GM12865 (cell line): ENCODE results near the gene COL8A1.
A peak's percentile ranks its signal among the peaks of the same experiment; 100 is the strongest.

Source experiments
- DNase-seq: peaks from one replicate; pipeline ENCODE4 v3.0.0; 2010; ENCODE audit warnings: low read depth
- H3K4me3 ChIP-seq: 2 replicates; pipeline ENCODE4 v1.5.1; 2011; ENCODE audit warnings: mild to moderate bottlenecking, low read depth, low read length, control low read depth
- CTCF ChIP-seq: IDR thresholded peaks from 2 replicates; pipeline ENCODE4 v1.5.1; 2011; ENCODE audit warnings: low read length, control low read depth, low read depth, inconsistent platforms; ENCODE audit not compliant: insufficient read depth; ENCODE audit errors: missing control alignments

Gene COL8A1

GRCh38 chr3:99776516-99777209, 138.3 kb downstream of the COL8A1 start:
- no peak for DNase-seq
- no peak overlapping the region for H3K4me3 ChIP-seq
- no peak for TF ChIP-seq CTCF

- H3K4me3 ChIP-seq: no peak overlapping the region
- no peak for TF ChIP-seq CTCF
- no peak for DNase-seq
These were observed 138.8 kb downstream of the COL8A1 start for GRCh38 chr3:99777210-99777549.

GRCh38 chr3:99777708-99778107, 139.3 kb downstream of the COL8A1 start:
- no peak for TF ChIP-seq CTCF
- DNase-seq: no peak

GRCh38 chr3:99780749-99781148, 142.4 kb downstream of the COL8A1 start:
- no peak for DNase-seq

More at GRCh38 chr3:99777708-99778107, 139.3 kb downstream of the COL8A1 start:
- H3K4me3 ChIP-seq: no peak overlapping the region

GRCh38 chr3:99781761-99782160, 143.4 kb downstream of the COL8A1 start:
- TF ChIP-seq CTCF: no peak
- H3K4me3 ChIP-seq: no peak overlapping the region
- no peak for DNase-seq

More at GRCh38 chr3:99780749-99781148, 142.4 kb downstream of the COL8A1 start:
- TF ChIP-seq CTCF: no peak
- no peak overlapping the region for H3K4me3 ChIP-seq

GRCh38 chr3:99783011-99783573, 144.7 kb downstream of the COL8A1 start:
- H3K4me3 ChIP-seq: no peak overlapping the region
- TF ChIP-seq CTCF: no peak
- DNase-seq: no peak

GRCh38 chr3:99789011-99789721, 150.8 kb downstream of the COL8A1 start:
- peak; percentile 53 for DNase-seq
- peak; percentile 62 for TF ChIP-seq CTCF
- no peak overlapping the region for H3K4me3 ChIP-seq
